ENCODE data around the gene SFI1.
A peak's percentile ranks its signal among the peaks of the same experiment; 100 is the strongest.

DNA sequence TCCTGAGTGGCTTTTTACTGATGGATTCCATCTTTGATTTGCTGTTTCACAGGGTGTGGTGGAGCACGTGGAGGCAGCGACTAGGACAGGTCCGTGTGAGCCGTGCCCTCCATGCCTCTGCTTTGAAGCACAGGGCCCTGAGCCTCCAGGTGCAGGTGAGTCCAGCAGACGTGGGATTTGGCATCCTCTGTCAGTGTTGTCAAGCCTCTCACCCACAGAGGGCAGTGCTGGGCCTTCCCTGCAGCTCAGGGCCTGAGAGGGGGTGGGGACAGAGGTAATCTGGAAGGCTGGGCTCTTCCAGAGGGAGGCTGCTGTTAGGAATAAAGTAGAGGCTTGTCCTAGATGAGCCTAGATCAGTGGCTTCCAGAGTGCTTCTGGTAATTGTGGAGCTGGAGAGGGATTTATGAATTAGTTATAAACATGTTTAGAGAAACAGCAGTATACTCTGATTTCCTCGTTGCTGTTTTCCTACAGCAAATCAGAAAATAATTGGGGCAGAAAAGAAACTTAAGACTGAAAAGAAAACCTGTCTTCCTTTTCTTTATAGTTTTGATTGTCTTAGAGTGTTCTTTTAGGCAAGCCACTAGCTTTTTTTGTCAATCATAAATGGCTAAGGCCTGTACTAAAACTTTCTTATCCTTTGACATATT lies 65.0 kb downstream of the SFI1 start:
- TF ChIP-seq, protein P1, sequence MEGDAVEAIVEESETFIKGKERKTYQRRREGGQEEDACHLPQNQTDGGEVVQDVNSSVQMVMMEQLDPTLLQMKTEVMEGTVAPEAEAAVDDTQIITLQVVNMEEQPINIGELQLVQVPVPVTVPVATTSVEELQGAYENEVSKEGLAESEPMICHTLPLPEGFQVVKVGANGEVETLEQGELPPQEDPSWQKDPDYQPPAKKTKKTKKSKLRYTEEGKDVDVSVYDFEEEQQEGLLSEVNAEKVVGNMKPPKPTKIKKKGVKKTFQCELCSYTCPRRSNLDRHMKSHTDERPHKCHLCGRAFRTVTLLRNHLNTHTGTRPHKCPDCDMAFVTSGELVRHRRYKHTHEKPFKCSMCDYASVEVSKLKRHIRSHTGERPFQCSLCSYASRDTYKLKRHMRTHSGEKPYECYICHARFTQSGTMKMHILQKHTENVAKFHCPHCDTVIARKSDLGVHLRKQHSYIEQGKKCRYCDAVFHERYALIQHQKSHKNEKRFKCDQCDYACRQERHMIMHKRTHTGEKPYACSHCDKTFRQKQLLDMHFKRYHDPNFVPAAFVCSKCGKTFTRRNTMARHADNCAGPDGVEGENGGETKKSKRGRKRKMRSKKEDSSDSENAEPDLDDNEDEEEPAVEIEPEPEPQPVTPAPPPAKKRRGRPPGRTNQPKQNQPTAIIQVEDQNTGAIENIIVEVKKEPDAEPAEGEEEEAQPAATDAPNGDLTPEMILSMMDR (IDR thresholded peaks at IDR 0.05; ENCODE audit: low read depth, low read length, missing input control), result peak; percentile 67
- TF ChIP-seq, protein P2, sequence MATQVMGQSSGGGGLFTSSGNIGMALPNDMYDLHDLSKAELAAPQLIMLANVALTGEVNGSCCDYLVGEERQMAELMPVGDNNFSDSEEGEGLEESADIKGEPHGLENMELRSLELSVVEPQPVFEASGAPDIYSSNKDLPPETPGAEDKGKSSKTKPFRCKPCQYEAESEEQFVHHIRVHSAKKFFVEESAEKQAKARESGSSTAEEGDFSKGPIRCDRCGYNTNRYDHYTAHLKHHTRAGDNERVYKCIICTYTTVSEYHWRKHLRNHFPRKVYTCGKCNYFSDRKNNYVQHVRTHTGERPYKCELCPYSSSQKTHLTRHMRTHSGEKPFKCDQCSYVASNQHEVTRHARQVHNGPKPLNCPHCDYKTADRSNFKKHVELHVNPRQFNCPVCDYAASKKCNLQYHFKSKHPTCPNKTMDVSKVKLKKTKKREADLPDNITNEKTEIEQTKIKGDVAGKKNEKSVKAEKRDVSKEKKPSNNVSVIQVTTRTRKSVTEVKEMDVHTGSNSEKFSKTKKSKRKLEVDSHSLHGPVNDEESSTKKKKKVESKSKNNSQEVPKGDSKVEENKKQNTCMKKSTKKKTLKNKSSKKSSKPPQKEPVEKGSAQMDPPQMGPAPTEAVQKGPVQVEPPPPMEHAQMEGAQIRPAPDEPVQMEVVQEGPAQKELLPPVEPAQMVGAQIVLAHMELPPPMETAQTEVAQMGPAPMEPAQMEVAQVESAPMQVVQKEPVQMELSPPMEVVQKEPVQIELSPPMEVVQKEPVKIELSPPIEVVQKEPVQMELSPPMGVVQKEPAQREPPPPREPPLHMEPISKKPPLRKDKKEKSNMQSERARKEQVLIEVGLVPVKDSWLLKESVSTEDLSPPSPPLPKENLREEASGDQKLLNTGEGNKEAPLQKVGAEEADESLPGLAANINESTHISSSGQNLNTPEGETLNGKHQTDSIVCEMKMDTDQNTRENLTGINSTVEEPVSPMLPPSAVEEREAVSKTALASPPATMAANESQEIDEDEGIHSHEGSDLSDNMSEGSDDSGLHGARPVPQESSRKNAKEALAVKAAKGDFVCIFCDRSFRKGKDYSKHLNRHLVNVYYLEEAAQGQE (IDR thresholded peaks at IDR 0.05), result no peak
- TF ChIP-seq, protein P3, sequence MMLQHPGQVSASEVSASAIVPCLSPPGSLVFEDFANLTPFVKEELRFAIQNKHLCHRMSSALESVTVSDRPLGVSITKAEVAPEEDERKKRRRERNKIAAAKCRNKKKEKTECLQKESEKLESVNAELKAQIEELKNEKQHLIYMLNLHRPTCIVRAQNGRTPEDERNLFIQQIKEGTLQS (IDR thresholded peaks at IDR 0.05), result no peak
- peak; percentile 89 to 94 for TF ChIP-seq RAD21 (IDR thresholded peaks at IDR 0.05)
- no peak for TF ChIP-seq FOXA2 (IDR thresholded peaks at IDR 0.05)
- TF ChIP-seq, protein P4, sequence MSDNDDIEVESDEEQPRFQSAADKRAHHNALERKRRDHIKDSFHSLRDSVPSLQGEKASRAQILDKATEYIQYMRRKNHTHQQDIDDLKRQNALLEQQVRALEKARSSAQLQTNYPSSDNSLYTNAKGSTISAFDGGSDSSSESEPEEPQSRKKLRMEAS (IDR thresholded peaks at IDR 0.05), result no peak
- no peak for TF ChIP-seq TAF1 (conservative IDR thresholded peaks at IDR 0.05)
- TF ChIP-seq GABPA (IDR thresholded peaks at IDR 0.05 in 1 of 2, conservative IDR thresholded peaks at IDR 0.05 in 1 of 2), result no peak
- no peak for TF ChIP-seq RXRA (IDR thresholded peaks at IDR 0.05)

Data from liver (tissue), 3 donors.